K562 (cell line): ENCODE results near the gene HIPK2. TPM values are rescaled to one million over a fixed set of nuclear protein-coding genes. Genes with fewer than 3 reads are reported as not detected.

Experiments
- BHLHE40 ChIP-seq: IDR thresholded peaks from 2 replicates; pipeline ENCODE4 v1.6.1; 2011; ENCODE audit warnings: low read length, improper control_type of control experiment
- CCNT2 ChIP-seq: IDR thresholded peaks from 2 replicates; pipeline ENCODE4 v1.6.1; 2011; ENCODE audit warnings: borderline replicate concordance, low read depth, mild to moderate bottlenecking, moderate library complexity, mixed read lengths, low read length; ENCODE audit not compliant: insufficient read length; ENCODE audit errors: extremely low read depth
- CREB1 ChIP-seq, 2 experiments: sonication (generic) in 1 of 2; formaldehyde crosslinking in 1 of 2; IDR thresholded peaks; 2 replicates each; pipeline versions ENCODE4 v1.6.1 to v1.8.0; 2012 to 2022; ENCODE audit warnings: inconsistent platforms in 1 of 2, mild to moderate bottlenecking in 1 of 2, missing genetic modification reagents in 1 of 2, moderate library complexity in 1 of 2
- HIVEP1 ChIP-seq: fragments of 250-450 bp; sonication (Bioruptor Pico); IDR thresholded peaks from 2 replicates; pipeline ENCODE4 v1.4.0; 2020; ENCODE audit warnings: mild to moderate bottlenecking
- ILK ChIP-seq: fragments of 450-650 bp; IDR thresholded peaks from 2 replicates; pipeline ENCODE4 v1.6.1; 2016; ENCODE audit warnings: missing genetic modification characterization, low read depth, mild to moderate bottlenecking, missing compliant biosample characterization, moderate library complexity, borderline replicate concordance
- JUNB ChIP-seq: fragments of 450-650 bp; formaldehyde crosslinking; conservative IDR thresholded peaks from 2 replicates; pipeline ENCODE4 v1.4.0; 2020; ENCODE audit warnings: mild to moderate bottlenecking
- KLF16 ChIP-seq: IDR thresholded peaks from 2 replicates; pipeline ENCODE4 v1.6.1; 2016; ENCODE audit warnings: antibody characterized with exemption
- PHF20 ChIP-seq: fragments of 450-650 bp; IDR thresholded peaks from 2 replicates; pipeline ENCODE4 v1.6.1; 2018; ENCODE audit not compliant: partially characterized antibody
- PHF8 ChIP-seq: fragments of 200-600 bp; sonication (generic); IDR thresholded peaks from 2 replicates; pipeline ENCODE4 v1.6.1; 2012; ENCODE audit warnings: mixed run types, mild to moderate bottlenecking, inconsistent platforms, low read length, moderate library complexity, borderline replicate concordance
- PRMT5 ChIP-seq: sonication (generic); formaldehyde crosslinking; IDR thresholded peaks from 2 replicates; pipeline ENCODE4 v1.5.0; 2020; ENCODE audit warnings: missing genetic modification reagents
- RBBP5 ChIP-seq: fragments of 200-600 bp; sonication (generic); IDR thresholded peaks from 2 replicates; pipeline ENCODE4 v1.6.1; 2012; ENCODE audit warnings: borderline replicate concordance, mild to moderate bottlenecking, low read length, control low read depth, inconsistent platforms; ENCODE audit not compliant: insufficient read depth, poor library complexity, severe bottlenecking
- RBM34 ChIP-seq: fragments of 200-400 bp; formaldehyde crosslinking; IDR thresholded peaks from 2 replicates; pipeline ENCODE4 v1.6.1; 2018; ENCODE audit warnings: low read length, borderline replicate concordance; ENCODE audit not compliant: insufficient read depth
- RFX1 ChIP-seq: fragments of 450-650 bp; IDR thresholded peaks from 2 replicates; pipeline ENCODE4 v1.6.1; 2016; ENCODE audit warnings: mild to moderate bottlenecking, moderate library complexity
- RNF2 ChIP-seq: sonication (generic); IDR thresholded peaks from 2 replicates; pipeline ENCODE4 v1.6.1; 2016
- TOE1 ChIP-seq, 2 experiments: fragments of 450-650 bp in 1 of 2; sonication (generic) in 1 of 2; formaldehyde crosslinking in 1 of 2; IDR thresholded peaks; 2 replicates each; pipeline versions ENCODE4 v1.7.1 to v1.8.0; 2016 to 2022; ENCODE audit warnings: borderline replicate concordance in 2 of 2, mild to moderate bottlenecking in 2 of 2, antibody characterized with exemption in 1 of 2, inconsistent platforms in 1 of 2, low read depth in 1 of 2, missing genetic modification reagents in 1 of 2, moderate library complexity in 1 of 2
- ZNF217 ChIP-seq: sonication (generic); formaldehyde crosslinking; IDR thresholded peaks from 2 replicates; pipeline ENCODE4 v1.8.0; 2022; ENCODE audit warnings: mild to moderate bottlenecking, missing genetic modification reagents
- ZSCAN29 ChIP-seq: fragments of 450-650 bp; IDR thresholded peaks from 2 replicates; pipeline ENCODE4 v1.6.1; 2017
- polyA plus RNA-seq, 8 experiments: library from polyadenylated mRNA; depleted of rRNA in 4 of 8; stranded (reverse) in 5 of 8; unstranded in 3 of 8; fragments of >200 nt; fragmentation: Nextera tagmentation in 2 of 8; fragmentation: Illumina TruSeq in 1 of 8; extraction: Ambion mirVana in 2 of 8; extraction: Trizol in 1 of 8; gene quantifications; 2 replicates each; pipeline versions ENCODE4 v1.2.1 to v1.2.3, GENCODE V29; 2011 to 2014; ENCODE audit warnings: inconsistent platforms in 1 of 8, missing spikeins in 1 of 8
- total RNA-seq, 7 experiments: library from RNA; depleted of rRNA in 6 of 7; stranded (reverse); fragments of >200 nt in 6 of 7; fragmentation: Illumina TruSeq in 2 of 7; extraction: Trizol in 2 of 7; gene quantifications; 2 replicates each; pipeline versions ENCODE4 v1.2.1 to v1.2.3, GENCODE V29; 2011 to 2021; ENCODE audit warnings: low replicate concordance in 1 of 7
- TF ChIP-seq, protein P1 (sequence below): fragments of 450-650 bp; IDR thresholded peaks from 2 replicates; pipeline ENCODE4 v1.6.1; 2017; ENCODE audit warnings: mild to moderate bottlenecking, moderate library complexity
- TF ChIP-seq, protein P2 (sequence below): fragments of 250-450 bp; sonication (Bioruptor Pico); IDR thresholded peaks from 2 replicates; pipeline ENCODE4 v1.4.0; 2020; ENCODE audit warnings: mild to moderate bottlenecking, moderate library complexity
- TF ChIP-seq, protein P3 (sequence below), 2 experiments: fragments of 250-450 bp in 1 of 2; fragments of 450-650 bp in 1 of 2; sonication (Bioruptor Pico) in 1 of 2; IDR thresholded peaks; 2 replicates each; pipeline versions ENCODE4 v1.6.1 to v1.8.0; 2016 to 2021; ENCODE audit warnings: mild to moderate bottlenecking in 2 of 2, moderate library complexity in 2 of 2, missing compliant biosample characterization in 1 of 2, missing genetic modification characterization in 1 of 2

HIPK2 gene
- total and polyA plus RNA-seq, 9 of the 15 experiments (the other 6 are each of a cell fraction or from before 2014, with no cell fraction given), result 0.69 to 19.8 (median 5.1) TPM

DNA sequence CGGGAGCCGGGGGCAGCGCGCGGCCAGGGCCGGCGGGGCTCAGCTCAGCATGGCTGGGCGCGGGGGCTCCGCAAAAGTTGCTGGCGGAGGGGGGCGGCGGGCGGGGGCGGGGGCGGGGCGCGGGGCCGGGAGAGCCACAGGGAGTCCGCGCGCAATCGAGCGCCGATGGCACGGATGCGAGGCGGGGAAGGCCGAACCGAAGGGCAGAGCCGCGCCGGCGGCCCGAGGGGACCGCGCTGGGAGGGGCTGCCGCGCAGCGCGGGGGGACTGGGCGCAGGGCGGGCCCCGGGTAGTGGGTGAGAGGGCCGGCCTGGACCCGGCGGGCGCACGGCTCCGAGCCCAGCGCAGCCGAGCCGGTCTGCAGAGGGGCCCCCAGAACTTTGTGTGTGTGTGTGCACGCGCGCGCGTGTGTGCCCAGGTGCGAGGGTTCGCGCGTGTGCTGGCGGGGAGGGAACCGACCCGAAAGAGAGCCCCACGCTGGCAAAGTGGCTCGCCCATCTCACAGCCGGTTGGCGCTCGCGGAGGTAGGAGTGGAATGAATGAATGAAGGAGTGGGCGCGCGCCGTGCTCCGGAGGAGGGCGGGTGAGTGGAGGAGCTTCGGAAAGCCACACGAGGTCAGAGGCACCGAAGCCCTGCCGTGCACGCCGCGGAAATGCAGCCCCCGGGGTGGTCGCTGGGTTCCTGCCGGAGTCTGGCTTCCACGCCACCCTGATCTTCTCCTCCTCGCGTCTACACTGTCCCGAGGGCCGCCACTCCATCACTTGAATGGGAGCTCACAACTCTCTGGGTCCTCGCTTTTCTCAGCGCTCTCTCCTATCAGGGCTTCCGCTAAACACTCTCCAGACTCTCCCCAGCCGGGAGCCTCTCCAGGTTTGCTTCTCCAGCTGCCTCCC lies at the start of gene HIPK2 (continued):
- TF ChIP-seq JUNB (CRISPR knock-in tag) (no peak), ILK (tag) (no peak), ZNF217 (CRISPR knock-in tag) (no peak), RBBP5 (peak; percentile 98), PHF8 (peak; percentile 76; the same call in 1 of the 2 replicates), CCNT2 (peak; percentile 69), BHLHE40 (no peak), ZSCAN29 (peak; percentile 94), TOE1 (IDR thresholded peaks at IDR 0.05; ENCODE audit: borderline replicate concordance) (no peak), TOE1 (CRISPR knock-in tag; IDR thresholded peaks at IDR 0.05; ENCODE audit: borderline replicate concordance, low read depth) (peak; percentile 47; the same call in 1 of the 2 replicates), HIVEP1 (no peak), KLF16 (no peak), RFX1 (no peak), PRMT5 (CRISPR knock-in tag) (0 out of 2 replicates have a peak, but pooled peaks have one; percentile 39), RBM34 (no peak), RNF2 (no peak), CREB1 (IDR thresholded peaks at IDR 0.05) (peak; percentile 51; the same call in 1 of the 2 replicates), CREB1 (CRISPR knock-in tag; IDR thresholded peaks at IDR 0.05) (no peak), PHF20 (peak; percentile 24)
- TF ChIP-seq, protein P1, sequence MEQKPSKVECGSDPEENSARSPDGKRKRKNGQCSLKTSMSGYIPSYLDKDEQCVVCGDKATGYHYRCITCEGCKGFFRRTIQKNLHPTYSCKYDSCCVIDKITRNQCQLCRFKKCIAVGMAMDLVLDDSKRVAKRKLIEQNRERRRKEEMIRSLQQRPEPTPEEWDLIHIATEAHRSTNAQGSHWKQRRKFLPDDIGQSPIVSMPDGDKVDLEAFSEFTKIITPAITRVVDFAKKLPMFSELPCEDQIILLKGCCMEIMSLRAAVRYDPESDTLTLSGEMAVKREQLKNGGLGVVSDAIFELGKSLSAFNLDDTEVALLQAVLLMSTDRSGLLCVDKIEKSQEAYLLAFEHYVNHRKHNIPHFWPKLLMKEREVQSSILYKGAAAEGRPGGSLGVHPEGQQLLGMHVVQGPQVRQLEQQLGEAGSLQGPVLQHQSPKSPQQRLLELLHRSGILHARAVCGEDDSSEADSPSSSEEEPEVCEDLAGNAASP, result no peak
- TF ChIP-seq, protein P2, sequence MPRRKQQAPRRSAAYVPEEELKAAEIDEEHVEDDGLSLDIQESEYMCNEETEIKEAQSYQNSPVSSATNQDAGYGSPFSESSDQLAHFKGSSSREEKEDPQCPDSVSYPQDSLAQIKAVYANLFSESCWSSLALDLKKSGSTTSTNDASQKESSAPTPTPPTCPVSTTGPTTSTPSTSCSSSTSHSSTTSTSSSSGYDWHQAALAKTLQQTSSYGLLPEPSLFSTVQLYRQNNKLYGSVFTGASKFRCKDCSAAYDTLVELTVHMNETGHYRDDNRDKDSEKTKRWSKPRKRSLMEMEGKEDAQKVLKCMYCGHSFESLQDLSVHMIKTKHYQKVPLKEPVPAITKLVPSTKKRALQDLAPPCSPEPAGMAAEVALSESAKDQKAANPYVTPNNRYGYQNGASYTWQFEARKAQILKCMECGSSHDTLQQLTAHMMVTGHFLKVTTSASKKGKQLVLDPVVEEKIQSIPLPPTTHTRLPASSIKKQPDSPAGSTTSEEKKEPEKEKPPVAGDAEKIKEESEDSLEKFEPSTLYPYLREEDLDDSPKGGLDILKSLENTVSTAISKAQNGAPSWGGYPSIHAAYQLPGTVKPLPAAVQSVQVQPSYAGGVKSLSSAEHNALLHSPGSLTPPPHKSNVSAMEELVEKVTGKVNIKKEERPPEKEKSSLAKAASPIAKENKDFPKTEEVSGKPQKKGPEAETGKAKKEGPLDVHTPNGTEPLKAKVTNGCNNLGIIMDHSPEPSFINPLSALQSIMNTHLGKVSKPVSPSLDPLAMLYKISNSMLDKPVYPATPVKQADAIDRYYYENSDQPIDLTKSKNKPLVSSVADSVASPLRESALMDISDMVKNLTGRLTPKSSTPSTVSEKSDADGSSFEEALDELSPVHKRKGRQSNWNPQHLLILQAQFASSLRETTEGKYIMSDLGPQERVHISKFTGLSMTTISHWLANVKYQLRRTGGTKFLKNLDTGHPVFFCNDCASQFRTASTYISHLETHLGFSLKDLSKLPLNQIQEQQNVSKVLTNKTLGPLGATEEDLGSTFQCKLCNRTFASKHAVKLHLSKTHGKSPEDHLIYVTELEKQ (CRISPR knock-in tag), result peak; percentile 56; the same call in 1 of the 2 replicates
- TF ChIP-seq, protein P3, sequence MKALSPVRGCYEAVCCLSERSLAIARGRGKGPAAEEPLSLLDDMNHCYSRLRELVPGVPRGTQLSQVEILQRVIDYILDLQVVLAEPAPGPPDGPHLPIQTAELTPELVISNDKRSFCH (CRISPR knock-in tag; IDR thresholded peaks at IDR 0.05), result no peak
- TF ChIP-seq, protein P3 (tag; IDR thresholded peaks at IDR 0.05), result peak; percentile 95
